Right renal cortex interstitium (tissue), 3 donors: Measurements from ENCODE around the gene RASGRF2. TPM values are rescaled to one million over a fixed set of nuclear protein-coding genes. Genes with fewer than 3 reads are reported as not detected.

Experiments used
- DNase-seq, 3 donors: peaks; one replicate each; pipeline ENCODE4 v3.0.0-alpha.2; 2013; ENCODE audit warnings: low read depth in 3 of 3, low spot score in 2 of 3
- polyA plus RNA-seq, 3 donors: library from polyadenylated mRNA; unstranded; fragments of 120-200 nt; gene quantifications; one replicate each; pipeline ENCODE4 v1.2.1, GENCODE V29; 2013; ENCODE audit not compliant: insufficient read length in 3 of 3

The RASGRF2 gene, protein sequence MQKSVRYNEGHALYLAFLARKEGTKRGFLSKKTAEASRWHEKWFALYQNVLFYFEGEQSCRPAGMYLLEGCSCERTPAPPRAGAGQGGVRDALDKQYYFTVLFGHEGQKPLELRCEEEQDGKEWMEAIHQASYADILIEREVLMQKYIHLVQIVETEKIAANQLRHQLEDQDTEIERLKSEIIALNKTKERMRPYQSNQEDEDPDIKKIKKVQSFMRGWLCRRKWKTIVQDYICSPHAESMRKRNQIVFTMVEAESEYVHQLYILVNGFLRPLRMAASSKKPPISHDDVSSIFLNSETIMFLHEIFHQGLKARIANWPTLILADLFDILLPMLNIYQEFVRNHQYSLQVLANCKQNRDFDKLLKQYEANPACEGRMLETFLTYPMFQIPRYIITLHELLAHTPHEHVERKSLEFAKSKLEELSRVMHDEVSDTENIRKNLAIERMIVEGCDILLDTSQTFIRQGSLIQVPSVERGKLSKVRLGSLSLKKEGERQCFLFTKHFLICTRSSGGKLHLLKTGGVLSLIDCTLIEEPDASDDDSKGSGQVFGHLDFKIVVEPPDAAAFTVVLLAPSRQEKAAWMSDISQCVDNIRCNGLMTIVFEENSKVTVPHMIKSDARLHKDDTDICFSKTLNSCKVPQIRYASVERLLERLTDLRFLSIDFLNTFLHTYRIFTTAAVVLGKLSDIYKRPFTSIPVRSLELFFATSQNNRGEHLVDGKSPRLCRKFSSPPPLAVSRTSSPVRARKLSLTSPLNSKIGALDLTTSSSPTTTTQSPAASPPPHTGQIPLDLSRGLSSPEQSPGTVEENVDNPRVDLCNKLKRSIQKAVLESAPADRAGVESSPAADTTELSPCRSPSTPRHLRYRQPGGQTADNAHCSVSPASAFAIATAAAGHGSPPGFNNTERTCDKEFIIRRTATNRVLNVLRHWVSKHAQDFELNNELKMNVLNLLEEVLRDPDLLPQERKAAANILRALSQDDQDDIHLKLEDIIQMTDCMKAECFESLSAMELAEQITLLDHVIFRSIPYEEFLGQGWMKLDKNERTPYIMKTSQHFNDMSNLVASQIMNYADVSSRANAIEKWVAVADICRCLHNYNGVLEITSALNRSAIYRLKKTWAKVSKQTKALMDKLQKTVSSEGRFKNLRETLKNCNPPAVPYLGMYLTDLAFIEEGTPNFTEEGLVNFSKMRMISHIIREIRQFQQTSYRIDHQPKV (N-terminal part only)
- 1 to 10 TPM; 1.6 to 2.3 (median 1.8) TPM for polyA plus RNA-seq

DNA sequence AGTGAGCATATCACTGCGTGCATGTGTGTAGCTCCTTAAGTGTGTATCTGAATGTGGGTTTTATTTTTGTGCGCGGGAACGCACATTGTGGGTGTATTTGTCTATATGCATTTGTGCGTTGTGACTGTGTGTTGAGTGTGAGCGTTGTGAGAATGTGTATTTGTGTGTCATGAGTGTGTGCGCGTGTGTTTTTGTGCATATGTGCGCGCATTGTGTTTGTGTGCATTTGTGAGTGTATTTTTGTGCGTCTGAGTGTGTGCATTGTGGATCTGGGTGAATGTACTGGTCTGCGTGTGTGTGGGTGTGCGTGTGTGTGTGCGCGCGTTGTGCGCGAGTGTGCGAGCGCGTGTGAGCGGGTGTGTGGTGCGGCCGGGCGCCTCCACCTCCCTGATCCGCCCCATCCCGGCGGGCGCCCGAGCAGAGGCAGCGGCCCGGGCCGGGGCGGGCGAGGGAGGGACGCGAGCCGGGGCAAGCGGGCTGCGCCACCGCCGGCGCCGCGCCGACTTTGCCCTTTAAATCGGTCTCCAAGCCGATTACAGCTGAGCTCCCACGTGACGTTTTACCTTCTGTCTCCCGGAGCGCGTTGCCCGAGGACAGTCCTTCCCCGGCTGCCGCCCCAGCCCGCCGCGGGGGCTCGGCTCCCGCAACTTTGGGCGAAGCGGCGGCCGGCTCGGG lies at the start of gene RASGRF2:
TSS of gene RASGRF2 (plus strand) at position 596 of the 675 bp plus-strand sequence. CDS start 376 bp downstream, outside the sequence.
- DNase-seq, result no peak

DNA sequence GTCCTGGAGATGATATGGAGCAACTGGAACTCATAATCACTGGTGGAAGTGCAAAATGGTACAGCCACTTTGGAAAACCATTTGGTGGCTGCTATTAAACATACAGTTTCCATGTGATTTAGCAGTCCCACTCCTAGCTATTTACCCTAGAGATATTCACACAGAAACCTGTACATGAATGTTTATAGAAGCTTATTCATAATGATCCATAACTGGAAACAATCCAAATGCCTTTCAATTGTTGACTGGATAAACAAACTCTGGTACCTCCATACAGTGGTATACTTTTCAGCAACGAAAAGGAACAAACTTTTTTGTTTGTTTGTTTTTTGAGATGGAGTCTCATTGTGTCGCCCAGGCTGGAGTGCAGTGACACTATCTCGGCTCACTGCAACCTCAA lies 47.7 kb upstream of the RASGRF2 start:
- no peak for DNase-seq

GRCh38 chr5:80915716-80916115 lies 44.4 kb upstream of the RASGRF2 start:
- no peak for DNase-seq

GRCh38 chr5:80916676-80917075 lies 43.5 kb upstream of the RASGRF2 start:
- DNase-seq, result no peak

DNA sequence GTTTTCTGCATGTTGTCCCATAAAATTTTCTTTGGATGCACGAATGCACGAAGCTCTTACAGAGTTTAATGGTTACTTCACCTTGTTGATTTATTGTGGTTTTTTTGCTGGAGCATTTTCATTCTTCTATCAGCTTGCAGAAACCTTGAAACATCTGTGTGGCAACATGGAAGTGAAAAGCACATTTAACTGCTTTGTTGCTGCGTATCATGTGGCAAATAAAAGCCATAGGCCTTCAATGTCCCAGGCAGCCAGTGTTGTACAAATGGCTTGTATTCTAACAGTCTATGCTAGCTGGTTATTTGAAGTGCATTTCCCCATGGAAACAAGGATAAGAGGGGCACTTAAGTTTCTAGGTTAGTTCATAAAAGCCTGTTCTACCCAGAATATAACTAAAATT lies 42.5 kb upstream of the RASGRF2 start:
- DNase-seq, result peak in 1 of 3 donors; percentile 16

GRCh38 chr5:80919678-80920196 lies 40.4 kb upstream of the RASGRF2 start:
- DNase-seq, result no peak

DNA sequence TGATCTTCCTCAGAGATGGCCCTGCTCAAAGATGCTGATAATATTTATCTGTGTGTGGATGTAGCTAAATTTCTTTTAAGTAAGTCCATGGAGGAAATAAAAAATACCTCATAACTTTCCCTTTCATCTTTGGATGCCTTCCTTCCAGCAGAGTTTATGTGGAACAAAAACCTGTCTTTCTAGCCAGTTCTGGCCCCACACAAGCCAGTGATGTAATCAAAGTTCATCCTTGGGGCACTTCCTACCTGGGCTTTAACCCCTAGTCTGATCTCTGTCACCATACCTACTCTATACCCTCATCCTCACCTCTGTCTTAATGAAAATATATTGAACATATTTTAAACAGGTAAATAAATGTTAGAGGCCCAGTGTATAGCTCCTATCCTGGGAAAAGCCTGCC lies 39.8 kb upstream of the RASGRF2 start:
- DNase-seq, result no peak

DNA sequence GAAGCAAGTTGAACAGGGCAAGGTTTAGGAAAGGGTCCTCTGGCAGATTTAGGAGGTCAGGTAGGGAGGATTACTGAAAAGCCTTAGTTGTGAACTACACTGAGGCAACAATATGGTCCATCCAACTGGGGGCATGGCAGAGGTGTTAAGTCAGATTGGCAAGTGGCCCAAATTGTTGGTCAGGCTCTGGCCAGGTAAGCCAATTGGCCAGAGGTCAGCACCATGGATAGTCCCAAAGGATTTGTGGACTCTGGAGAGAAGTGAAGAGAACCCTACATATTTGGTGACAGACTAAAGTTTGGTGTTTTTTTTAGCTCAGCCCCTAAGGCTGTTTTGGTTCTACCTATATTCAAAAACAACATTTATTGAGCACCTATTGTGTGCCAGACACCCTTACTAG lies 39.1 kb upstream of the RASGRF2 start:
- DNase-seq, result no peak

DNA sequence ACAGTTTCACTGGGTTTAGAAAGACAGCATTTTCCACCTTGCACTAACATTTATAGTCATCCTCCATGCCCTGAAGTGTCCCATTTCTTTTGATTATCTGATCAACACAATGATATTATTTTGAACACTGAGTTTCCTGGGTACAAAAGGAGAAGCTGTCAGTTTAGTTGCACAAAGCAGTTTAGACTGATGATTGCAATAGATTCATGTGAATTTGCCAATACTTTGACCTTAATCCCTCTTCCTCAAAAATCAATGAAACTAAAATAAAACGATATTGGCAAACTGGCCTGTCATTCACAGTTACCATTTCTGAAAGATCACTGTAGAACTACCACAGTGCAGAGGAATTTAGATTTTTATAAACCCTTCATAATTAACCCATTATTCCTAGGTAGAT lies 34.2 kb upstream of the RASGRF2 start:
- DNase-seq, result no peak

DNA sequence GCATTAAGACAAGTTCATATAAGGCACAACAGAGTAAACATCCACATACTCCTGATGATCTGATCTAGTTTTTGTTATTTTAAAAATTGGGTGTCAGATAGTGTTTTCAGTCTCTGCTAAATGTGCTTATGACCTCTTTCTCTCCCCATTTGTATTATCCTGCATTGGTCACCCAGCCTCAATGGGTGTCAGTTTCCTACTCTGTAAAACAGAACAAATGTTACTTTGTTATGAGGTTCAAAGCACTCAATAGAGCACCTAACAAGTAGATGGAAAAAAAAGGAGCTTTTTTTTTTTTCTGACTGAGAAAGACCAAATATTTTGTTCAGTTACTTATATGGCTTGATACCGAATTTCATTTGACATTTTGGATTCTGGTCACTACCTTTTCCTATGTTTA lies 33.6 kb upstream of the RASGRF2 start:
- no peak for DNase-seq

DNA sequence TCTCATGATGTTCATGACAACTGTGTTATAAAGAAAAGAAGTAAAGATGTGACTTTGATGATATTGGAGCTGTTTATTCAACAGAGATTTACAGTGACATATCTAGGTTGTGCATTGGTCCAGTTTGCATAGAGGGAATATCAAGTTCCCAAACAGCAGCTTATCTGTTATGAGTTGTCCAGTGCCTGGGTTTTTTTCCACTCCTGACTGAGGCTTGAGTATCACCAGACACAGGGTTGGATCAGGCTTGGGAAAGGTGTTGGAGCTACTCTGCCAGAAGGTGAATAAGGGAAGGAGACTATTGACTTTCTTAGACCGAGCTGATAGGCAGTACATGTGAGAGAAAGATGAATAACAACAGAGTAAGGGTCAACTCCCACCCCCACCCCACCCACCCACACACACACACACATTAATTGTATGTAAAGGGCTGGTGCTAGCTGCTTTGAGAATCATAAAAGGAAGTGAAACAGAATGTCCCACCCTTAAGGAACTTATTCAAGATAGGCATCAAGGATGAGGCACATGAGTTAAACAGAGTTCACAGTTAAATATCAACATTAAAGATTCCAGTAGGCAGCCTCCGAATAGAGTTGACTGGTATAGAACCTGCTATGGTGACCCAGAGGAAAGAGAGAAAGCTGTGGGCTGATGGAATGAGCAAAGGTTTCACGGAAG lies 33.0 kb upstream of the RASGRF2 start:
- no peak for DNase-seq

GRCh38 chr5:80928073-80928472 lies 32.1 kb upstream of the RASGRF2 start:
- no peak for DNase-seq

- no peak for DNase-seq
These were observed 29.2 kb upstream of the RASGRF2 start for GRCh38 chr5:80930940-80931339.

GRCh38 chr5:80931411-80931810 lies 28.8 kb upstream of the RASGRF2 start:
- no peak for DNase-seq

GRCh38 chr5:80933036-80933435 lies 27.1 kb upstream of the RASGRF2 start:
- DNase-seq, result no peak

DNA sequence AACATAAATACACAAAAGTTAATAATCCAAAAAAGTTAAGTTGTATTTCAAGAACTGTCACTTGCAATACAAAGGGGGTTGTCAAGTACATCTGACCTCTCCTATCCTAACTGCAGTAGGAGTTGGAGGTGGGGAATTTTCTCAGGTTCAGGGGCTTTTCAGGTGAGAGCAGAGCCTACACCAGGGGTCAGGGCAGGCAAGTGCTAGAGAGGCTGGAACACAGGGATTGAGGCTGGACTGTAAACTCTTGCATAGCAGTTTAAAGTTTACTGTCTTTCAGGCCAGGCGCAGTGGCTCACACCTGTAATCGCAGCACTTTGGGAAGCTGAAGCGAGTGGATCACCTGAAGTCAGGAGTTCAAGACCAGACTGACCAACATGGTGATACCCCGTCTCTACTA lies 25.4 kb upstream of the RASGRF2 start:
- no peak for DNase-seq

DNA sequence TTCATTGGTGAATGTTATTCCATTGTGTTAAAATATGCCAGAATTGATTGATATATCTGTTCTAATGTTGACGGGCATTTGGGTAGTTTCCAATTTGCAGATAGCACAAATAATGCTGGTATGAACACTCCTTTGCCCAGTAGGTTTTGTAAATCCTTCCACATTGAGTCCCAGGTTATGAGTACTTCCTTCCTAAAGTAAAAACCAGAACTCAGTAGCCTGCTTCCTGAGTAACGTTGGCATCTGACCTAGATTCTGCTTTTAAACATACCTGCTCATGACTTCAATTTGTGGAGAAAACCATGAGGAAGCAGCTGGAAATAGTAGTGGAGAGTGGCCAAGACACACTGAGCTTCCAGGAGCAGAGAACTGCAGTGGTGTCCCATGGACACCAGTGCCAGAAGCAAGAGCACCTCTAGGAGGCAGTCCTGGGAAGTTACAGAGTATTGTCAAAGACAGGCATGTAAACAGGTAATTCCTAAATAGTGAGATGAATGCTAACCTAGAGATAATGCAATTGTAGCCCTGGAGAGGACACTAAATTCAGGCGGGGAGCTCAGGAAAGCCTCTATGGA lies 24.3 kb upstream of the RASGRF2 start:
- no peak for DNase-seq

DNA sequence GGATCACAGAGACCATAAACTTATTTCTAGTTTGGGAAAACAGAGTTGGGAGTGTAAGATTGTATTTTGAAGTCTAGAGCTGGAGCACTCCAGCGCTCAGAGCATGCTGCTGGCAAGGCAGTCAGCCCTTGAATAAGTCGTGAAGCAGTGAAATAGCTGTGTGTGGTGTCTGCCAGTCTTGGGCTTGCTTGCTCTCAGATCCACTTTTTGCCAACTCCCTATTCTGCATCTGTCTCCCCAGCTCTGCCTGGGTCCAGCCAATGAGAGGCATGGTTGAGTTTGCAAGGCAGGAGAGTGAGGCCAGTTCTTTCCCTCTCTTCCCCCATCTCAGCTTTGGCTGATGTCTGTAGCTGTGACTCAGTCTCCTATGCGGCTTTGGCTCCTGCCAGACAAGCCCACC lies 23.3 kb upstream of the RASGRF2 start:
- no peak for DNase-seq
